HG03060 (cell line): ENCODE measurements around the gene SLIT3.
"Not testable (repeated sequence)": the region's sequence is repeated elsewhere in the genome, so short reads cannot be mapped to it uniquely, and the experiment has no call there.

Experiments
- ATAC-seq: cut with Tn5 transposase; IDR thresholded peaks from one replicate; pipeline ENCODE4 v1.9.1; 2021; ENCODE audit warnings: low read depth, moderate number of reproducible peaks; ENCODE audit not compliant: unreplicated experiment

Gene SLIT3

DNA sequence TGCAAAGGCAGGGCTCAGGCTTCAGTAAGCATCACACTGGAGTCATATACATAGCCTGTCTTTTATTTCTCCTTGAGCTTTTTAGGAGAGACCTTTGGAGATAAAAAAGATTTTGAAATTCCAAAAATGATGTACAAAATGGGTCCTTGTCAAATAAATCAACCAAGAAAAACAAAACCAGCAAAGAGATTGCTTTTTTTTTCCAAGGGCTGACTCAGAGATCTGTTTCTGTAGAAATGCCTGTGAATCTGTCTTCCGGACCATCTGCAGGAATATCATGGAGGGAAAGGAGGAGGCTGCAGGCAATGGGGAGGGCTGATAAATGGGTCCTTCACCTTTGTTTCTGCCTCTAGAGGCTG lies 77.4 kb downstream of the SLIT3 start:
- ATAC-seq, result no peak

DNA sequence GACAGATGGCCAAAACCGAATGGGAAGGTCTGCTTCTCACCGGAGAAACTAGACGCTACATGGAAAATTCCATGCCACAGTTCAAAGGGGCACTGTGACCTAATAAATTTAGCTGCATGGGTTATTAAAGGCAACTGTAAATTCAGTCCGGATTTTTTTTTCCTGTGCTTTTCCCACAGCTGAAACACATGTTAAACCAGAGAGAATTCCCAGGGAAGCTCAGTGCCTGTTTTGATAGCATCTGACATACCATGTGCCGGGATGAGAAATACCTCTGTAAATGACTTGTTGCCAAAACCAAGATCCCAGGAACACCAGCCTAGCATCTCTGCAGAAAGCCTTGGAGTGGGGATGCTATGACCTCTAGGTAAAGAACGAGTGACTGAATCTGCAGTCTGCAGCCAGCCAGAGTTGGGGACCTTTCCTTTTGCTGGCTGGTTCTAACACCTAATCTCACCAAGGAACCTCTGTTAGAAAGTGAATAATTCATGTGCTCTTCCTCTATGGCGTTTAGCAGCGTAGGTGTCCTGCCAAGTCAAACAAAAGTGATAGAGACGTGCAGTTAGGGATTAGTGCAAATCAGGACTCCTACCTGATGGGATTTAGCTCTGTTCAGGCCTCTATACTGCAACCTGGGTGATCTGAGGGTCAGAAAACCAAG lies 77.9 kb downstream of the SLIT3 start:
- ATAC-seq, result no peak

DNA sequence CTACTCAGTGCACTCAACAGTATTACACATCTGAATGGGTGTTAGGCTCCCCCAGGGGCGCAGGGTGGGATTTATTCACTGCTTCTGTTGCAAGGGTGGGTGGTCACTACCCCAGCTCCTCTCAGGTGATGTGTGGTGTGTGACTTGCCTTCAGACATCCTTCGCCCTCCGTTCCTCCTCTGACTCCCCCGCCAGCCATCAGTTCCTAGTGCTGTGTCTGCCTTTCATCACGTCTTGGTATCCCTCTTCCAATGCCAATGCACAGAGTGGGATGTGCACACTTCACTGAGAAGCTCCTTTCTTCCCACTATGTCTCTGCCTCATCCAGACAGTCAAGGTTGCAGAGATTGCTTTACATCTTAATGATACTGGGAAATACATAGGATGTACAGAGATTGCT lies 79.4 kb downstream of the SLIT3 start:
- ATAC-seq, result no peak

DNA sequence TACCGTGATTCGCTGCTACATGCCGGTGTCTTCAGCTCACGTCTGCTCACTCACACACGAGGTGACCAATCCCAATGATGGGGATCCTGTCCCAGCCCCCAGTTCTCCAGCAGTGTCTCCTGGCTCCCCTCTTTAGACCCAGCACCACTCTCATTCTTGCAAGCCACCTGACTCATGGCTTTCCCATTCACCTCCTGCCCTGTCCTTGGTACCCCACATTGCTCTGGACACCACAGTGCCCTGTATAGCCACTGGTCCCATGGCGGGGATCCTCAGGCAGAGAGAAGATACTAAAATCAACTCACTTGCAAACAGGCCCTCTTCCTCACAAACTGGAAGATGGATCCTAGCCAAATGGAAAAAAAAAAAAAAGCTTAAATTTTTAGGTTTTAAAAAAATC lies 81.0 kb downstream of the SLIT3 start:
- ATAC-seq, result no peak

DNA sequence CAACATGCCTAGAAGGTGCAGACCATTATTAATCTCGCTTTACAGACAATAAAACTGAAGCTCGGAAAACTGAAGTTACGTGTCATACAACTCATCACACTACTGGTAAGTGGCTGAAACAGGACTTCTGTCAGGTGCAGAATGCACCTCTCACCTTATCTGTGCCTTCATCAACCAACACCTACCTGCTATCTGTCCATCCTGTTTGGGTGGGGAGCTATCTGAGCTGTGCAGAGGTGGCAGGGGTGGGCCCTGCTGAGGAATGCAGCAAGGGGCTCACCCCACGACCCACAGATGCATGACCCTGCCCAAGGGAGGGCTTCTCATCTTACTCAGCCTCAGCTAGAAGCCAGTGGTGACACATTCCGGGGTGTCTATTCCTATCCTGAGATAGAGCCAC lies 81.6 kb downstream of the SLIT3 start:
- no peak for ATAC-seq

DNA sequence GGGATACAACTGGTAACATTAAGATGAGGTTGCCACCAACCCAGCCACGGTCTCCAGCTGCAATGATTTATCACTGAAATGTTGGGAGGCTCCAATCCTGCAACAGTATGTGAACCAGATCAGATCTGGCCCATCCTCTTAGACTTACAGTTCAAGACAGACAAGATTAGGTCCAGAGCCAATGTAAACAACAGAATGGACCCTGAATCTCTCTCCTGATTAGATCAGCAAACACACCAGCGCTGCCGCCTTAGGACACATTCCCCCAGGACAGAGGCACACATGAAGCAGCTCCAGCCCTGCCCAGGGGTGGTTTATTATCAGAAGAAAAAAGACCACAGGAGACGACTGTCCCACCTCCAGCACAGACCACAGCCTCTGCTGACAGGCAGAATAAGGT lies 82.1 kb downstream of the SLIT3 start:
- ATAC-seq, result no peak

DNA sequence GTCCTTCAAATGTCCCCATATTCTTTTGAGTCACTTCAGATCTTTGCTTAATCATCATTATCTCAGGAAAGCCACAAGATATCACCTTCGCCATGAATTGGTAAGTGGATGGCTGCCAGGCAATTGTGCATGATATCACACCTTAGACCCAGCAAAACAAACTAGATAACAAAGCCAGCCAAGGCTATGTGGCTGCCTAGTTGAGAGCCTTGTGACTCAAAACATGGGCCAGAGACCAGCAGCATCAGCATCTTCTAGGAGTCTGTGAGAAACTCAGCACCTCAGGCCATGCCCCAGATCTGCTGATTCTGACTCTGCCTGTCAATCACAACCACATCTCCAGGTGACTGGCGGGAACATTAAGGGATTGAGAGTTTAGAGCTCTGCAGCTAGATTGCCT lies 82.8 kb downstream of the SLIT3 start:
- ATAC-seq, result no peak

DNA sequence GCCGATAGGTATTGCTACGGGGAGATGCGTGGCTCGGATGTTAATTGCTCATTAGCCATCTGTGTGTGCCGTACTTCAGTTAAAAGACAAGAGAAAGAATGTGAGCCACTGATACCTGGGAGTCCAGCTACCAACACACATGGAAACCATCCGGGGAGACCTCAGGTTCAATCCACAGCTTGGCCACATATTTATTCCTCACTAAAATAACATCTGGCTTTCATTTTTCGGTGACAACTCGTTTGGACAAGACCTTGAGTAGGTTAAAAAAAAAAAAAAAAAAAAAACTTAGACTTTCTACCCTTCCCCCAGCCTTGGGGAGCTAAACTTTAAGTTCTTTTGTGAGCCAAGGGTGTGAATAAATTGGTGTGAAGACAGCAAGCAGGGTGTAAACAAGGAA lies 84.1 kb downstream of the SLIT3 start:
- no peak for ATAC-seq

DNA sequence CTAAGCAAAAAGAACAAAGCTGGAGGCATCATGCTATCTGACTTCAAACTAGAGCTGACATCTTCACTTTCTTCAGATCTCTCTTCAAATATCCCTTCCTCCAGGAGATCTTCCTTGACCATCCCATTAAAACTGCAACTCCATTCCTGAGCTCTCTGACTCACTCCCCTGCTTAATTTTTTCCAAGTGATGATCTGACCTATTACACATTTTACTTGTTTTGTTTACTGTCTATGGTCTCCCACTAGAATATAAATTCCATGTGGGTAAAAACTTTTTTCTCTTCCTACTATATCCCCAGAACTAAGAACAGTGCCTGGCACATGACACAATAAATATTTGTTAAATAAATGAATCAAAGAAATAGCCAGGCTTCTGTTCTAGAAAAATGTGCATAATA lies 87.5 kb downstream of the SLIT3 start:
- ATAC-seq, result no peak

DNA sequence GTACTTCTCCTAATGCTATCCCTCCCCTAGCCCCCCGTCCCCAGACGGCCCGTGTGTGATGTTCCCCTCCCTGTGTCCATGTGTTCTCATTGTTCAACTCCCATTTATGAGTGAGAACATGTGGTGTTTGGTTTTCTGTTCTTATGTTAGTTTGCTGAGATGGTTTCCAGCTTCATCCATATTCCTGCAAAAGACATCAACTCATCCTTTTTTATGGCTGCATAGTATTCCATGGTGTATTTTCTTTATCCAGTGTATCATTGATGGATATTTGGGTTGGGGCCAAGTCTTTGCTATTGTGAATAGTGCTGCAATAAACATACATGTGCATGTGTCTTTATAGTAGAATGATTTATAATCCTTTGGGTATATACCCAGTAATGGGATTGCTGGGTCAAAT lies 89.2 kb downstream of the SLIT3 start:
- not testable (repeated sequence) for ATAC-seq

DNA sequence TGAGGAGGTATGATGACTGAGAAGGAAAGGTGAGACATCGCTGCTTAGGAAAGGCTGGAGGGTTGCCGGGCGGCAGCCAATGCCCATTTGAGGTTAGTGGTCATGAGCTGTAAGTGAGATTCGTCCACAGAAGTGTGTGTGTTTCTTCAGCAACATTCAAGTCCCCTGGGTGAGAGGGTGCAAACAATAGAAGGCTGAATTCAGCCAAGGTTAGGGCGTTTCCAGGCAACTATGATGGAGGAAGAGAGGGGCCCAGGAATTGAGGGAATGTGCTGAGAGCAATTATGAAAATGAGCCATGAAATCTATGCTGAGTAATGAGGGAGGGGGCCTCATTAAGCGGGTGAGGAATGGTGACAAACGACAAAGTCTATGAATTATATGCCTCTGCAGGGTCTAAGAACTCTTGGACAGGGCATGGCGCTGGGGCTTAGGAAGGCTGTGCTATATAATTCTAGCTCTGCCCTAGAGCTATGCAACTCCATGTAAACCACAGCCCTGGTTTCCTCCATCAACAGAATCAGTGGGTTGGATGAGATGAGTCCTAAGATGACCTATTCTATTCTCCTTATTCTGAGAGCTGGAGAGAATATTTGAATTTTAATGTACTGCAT lies 96.0 kb downstream of the SLIT3 start:
- ATAC-seq, result no peak

DNA sequence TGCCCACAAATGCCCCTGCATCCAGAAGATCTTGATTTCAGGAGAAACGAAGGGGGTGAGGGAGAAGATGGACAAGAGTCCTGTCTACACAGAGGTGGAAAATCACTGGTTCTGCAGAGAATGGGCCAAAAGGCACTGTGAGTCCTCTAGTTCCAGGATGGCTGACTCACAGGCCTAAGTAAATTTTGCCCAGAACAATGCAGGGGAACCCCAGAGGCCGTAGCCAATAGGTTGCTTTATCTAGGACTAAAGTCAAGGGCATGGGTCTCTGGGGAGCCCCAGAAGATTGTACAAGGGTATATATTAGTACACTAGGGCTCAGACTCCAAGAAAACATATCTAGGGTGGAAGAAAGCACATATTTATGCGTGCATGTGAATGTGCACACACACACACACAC lies 98.0 kb downstream of the SLIT3 start:
- ATAC-seq, result no peak

DNA sequence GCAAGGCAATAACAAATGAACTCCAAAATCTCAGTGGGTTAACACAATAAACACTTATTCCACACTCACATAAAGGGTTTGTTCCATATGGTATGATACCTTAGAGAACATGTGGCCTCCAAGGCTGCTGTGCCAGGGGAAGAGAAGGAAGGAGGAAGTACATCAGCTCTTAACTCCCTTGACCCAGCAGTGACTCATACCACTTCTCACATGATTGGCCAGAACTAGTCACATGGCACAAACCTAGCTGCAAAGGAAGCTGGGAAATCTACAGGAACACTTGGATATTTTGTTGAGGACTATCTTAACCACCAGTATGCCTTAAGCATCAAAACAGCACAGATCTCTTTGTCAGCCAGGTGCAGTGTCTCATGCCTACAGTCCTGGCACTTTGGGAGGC lies 99.3 kb downstream of the SLIT3 start:
- no peak for ATAC-seq

DNA sequence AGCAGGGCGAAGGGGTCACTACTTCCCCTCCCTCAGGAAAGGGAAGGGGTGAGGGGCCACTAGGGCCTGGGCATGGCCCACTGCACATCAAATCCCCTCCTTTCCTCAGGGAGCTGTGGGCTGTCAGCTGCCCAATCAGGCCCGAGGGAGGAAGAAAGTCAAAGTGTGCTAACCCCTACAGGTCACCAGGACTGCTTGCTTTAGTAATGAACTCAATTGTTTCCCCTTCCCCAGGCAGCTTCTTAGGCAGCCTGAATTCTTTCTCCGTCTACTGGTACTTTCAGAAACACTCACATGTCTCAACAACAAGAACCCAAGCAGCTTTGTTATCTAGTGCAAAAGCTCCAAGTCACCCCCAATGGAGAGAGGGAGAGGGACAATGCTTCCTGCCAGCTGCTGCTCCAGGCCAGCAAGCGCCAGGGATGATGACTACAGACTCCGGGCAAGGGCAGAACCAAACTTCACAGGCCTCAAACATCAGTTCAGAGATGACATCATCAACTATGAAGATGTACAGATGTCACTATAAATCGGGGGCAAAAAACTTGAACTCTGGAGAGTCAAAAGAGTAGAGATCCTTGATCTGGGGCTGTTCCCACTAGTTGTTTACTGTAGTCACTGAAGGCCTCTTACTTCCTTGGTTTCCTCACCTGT lies 100.7 kb downstream of the SLIT3 start:
- no peak for ATAC-seq

DNA sequence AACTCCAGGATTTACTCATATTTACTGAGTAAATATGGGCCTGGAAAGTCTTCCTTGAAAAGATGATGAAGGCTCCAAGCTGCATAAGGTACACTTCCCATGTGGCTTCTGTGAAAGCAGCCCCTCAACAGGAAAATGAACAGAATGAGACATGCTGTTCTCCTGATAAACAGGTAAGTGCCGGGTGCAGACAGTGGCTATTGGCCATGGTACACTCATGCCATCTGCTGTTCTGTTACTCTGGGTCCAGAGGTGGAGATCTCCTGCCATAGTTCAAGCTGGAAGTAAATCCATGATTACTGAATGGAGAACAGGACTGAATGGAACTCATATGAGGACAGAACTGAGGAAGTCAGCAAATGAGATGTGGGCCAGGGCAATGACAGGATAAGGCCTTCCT lies 103.6 kb downstream of the SLIT3 start:
- ATAC-seq, result no peak

DNA sequence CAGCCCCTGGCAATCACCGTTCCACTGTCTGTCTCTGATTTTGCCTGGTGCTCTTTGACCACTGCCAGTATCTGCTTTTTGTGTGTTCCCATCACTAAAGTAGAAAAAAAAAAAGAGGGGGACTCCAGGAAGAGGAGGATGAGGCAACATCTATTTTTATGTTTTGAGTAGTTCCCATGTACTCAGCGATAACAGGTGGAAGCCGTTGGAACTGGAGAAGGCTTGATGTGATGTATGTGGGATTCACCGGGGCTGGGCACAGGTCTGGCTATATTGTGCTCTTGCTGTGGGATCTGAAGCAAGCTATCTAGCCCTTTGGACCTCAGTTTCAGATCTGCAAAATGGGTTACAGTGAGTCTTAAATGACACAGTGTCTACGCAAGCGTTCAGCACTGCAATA lies 104.9 kb downstream of the SLIT3 start:
- ATAC-seq, result no peak

DNA sequence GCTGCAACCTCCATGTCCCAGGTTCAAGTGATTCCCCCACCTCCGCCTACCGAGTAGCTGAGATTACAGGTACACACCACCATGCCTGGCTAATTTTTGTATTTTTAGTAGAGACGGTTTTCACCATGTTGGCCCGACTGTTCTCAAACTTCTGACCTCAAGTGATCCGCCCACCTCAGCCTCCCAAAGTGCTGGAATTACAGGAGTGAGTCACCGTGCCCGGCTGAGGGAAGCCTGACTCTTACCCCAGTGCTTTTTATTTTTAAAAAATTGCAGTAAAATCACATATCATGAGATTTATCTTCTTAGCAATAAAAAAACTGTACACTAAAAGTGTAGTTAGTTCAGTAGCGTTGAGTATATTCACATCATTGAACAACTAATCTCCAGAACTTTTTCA lies 105.3 kb downstream of the SLIT3 start:
- no peak for ATAC-seq

DNA sequence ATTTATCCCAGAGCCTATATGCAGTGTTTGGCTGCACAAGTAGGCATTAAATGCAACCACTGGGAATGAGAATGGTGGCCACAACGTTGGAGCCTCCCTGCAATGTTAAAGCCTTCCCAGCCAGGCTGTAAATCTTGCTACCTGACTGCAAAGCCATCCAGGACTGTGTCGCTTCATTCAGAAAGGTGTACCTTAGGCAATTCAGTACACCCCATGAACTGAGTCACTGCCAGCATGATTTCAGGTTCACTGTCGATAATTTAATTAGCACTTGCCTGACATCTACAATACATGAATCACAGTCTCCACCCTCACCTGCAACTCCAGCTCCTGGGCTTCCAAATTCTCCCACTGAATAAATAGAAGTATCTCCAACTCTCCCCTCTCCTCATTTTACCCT lies 108.4 kb downstream of the SLIT3 start:
- ATAC-seq, result no peak

DNA sequence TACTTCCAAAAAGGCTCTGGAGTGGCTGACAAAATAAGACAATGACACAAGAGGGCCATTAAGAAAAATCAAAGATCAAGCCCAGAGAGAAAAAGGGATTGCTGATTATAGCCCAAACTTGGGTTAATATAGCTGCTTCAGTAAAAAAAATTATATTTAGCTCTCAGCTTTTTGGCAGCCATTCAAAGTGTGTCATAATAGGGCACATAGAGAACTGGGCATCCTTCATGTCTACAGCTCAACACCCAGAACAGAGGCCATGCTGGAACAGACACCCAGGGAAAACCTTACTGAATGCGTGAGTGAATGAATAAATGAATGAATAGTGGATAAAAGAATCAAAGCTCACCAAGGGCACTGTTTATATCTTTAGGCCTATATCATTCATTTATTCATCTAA lies 110.1 kb downstream of the SLIT3 start:
- ATAC-seq, result no peak

DNA sequence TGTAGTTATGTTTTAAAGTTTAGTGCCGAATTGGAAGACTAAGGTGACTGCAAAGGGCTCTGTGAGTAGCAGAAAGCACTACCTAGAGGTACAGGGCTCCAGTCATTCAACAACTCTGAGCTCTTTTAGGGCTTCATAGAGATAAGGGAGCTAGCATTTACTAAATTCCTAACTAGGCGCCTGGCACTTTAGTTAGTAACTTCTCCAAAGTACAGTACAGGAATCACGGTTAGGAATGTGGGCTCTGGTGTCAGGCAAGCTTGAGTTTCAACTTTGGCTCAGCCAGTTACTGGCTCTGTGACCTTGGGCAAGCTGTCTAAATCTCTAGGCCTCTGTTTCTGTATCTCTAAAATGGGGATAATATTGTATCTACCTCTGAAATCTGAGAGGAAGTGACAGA lies 115.3 kb downstream of the SLIT3 start:
- ATAC-seq, result no peak

DNA sequence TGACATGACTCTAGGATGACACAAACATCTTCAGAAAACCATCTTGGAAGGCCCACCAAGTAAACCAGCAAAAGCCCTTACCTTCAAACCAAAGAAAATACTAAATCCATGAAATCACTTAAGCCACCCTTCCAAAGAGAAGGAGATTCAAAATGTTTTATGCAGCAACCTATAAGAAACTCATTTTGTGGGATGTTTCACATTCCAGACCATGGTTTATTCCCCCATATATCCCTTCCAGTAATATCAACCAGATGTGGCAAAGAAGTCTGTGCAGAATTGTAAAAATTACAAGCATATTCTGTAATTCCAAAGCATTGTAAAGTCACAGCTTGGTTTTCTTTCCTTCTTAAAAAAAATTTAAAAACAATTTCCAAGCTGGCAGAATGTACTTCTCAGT lies 117.4 kb downstream of the SLIT3 start:
- ATAC-seq, result no peak

DNA sequence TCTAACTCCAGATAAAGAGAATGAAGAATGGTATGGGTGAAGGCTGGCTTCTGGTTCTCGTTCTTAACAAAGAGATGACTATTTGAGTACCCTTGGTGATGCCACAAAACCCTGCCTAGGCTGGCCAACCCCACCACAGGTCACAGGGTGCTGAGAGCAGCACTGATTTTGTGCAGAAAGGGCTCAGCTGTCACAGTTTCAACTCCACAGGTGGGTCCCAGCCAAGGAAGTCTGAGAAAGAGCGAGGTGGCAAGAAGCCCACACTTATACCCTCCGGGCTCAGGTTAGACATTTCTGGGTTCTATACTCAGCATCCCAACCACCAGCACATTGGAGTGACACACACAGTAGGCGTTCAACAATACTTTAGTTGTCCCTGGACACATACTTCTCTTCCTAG lies 118.1 kb downstream of the SLIT3 start:
- no peak for ATAC-seq
